Measurements from ENCODE around the gene TAOK1. TPM values are rescaled to one million over a fixed set of nuclear protein-coding genes. Genes with fewer than 3 reads are reported as not detected.

TAOK1 gene
- total RNA-seq, 1 donor from 2014 or later = 34.1 TPM

GRCh38 chr17:29347831-29348629 lies 42.1 kb upstream of the TAOK1 start:
- no peak for TF ChIP-seq CTCF (conservative IDR thresholded peaks at IDR 0.05; ENCODE audit: low read depth, low read length)
- no peak for DNase-seq (ENCODE audit: low read depth)
- H3K4me3 ChIP-seq (ENCODE audit: low read depth, low read length) = no peak overlapping the region

GRCh38 chr17:29349409-29349808 lies 40.8 kb upstream of the TAOK1 start:
- DNase-seq (ENCODE audit: low read depth) = no peak
- H3K4me3 ChIP-seq (ENCODE audit: low read depth, low read length) = no peak overlapping the region
- no peak for TF ChIP-seq CTCF (conservative IDR thresholded peaks at IDR 0.05; ENCODE audit: low read depth, low read length)

GRCh38 chr17:29352146-29352545 lies 38.0 kb upstream of the TAOK1 start:
- no peak for TF ChIP-seq CTCF (conservative IDR thresholded peaks at IDR 0.05; ENCODE audit: low read depth, low read length)
- H3K4me3 ChIP-seq (ENCODE audit: low read depth, low read length) = no peak overlapping the region
- no peak for DNase-seq (ENCODE audit: low read depth)

- no peak for DNase-seq (ENCODE audit: low read depth)
- H3K4me3 ChIP-seq (ENCODE audit: low read depth, low read length) = no peak overlapping the region
- no peak for TF ChIP-seq CTCF (conservative IDR thresholded peaks at IDR 0.05; ENCODE audit: low read depth, low read length)
Measured at GRCh38 chr17:29357232-29357631, 32.9 kb upstream of the TAOK1 start.

- no peak for TF ChIP-seq CTCF (conservative IDR thresholded peaks at IDR 0.05; ENCODE audit: low read depth, low read length)
- no peak overlapping the region for H3K4me3 ChIP-seq (ENCODE audit: low read depth, low read length)
- DNase-seq (ENCODE audit: low read depth) = no peak
Measured at GRCh38 chr17:29357821-29358232, 32.3 kb upstream of the TAOK1 start.

GRCh38 chr17:29358416-29358815 lies 31.7 kb upstream of the TAOK1 start:
- no peak for DNase-seq (ENCODE audit: low read depth)
- no peak overlapping the region for H3K4me3 ChIP-seq (ENCODE audit: low read depth, low read length)
- TF ChIP-seq CTCF (conservative IDR thresholded peaks at IDR 0.05; ENCODE audit: low read depth, low read length) = no peak

GRCh38 chr17:29359777-29360176 lies 30.4 kb upstream of the TAOK1 start:
- DNase-seq (ENCODE audit: low read depth) = no peak
- H3K4me3 ChIP-seq (ENCODE audit: low read depth, low read length) = no peak overlapping the region
- no peak for TF ChIP-seq CTCF (conservative IDR thresholded peaks at IDR 0.05; ENCODE audit: low read depth, low read length)

Measured in epithelial cell of proximal tubule (primary cell).